DOHH2 (cell line): Measurements from ENCODE around the gene GLRX3.

ENCODE experiments used
- CTCF ChIP-seq: fragments of 200-600 bp; sonication (generic); IDR thresholded peaks from one replicate; pipeline ENCODE4 v1.5.1; 2014; ENCODE audit warnings: antibody characterized with exemption, mild to moderate bottlenecking, low read depth, low read length; ENCODE audit not compliant: poor library complexity, severe bottlenecking
- EZH2phosphoT487 ChIP-seq: fragments of 200-600 bp; sonication (generic); IDR thresholded peaks from 2 replicates; pipeline ENCODE4 v1.6.1; 2017; ENCODE audit warnings: borderline replicate concordance, mild to moderate bottlenecking, antibody characterized with exemption, low read length, moderate library complexity, mixed read lengths

- no peak for TF ChIP-seq CTCF
- no peak for TF ChIP-seq EZH2phosphoT487
Measured at GRCh38 chr10:130198651-130199050, 62.5 kb downstream of the GLRX3 start.
